ENCODE results near the gene DNAH14. TPM values are rescaled to one million over a fixed set of nuclear protein-coding genes. Genes with fewer than 3 reads are reported as not detected.

DNAH14 gene
- total RNA-seq, 1 experiment from 2014 or later: 33.2 TPM

GRCh38 chr1:225341642-225342041 lies 412.2 kb downstream of the DNAH14 start:
- H3K27ac ChIP-seq (ENCODE audit: low read depth, low read length): no peak overlapping the region
- TF ChIP-seq SP1 (IDR thresholded peaks at IDR 0.05; ENCODE audit: low read depth) (no peak), REST (IDR thresholded peaks at IDR 0.05; ENCODE audit: low read depth) (no peak), TCF7L2 (IDR thresholded peaks at IDR 0.05; ENCODE audit: borderline replicate concordance, extremely low read depth, insufficient read depth, insufficient read length) (no peak), ZNF274 (IDR thresholded peaks at IDR 0.05; ENCODE audit: low read depth, low read length) (no peak), CBX3 (IDR thresholded peaks at IDR 0.05; ENCODE audit: low read depth) (no peak), CTCF (IDR thresholded peaks at IDR 0.05 in 2 of 3, conservative IDR thresholded peaks at IDR 0.05 in 1 of 3; ENCODE audit: borderline replicate concordance in 1 of 3, insufficient read depth in 1 of 3, low read depth in 2 of 3, low read length in 2 of 3) (no peak), POLR2A (IDR thresholded peaks at IDR 0.05; ENCODE audit: borderline replicate concordance, extremely low read depth, insufficient read depth, insufficient read length) (no peak), SIN3A (IDR thresholded peaks at IDR 0.05; ENCODE audit: low read depth) (no peak), POLR2AphosphoS5 (IDR thresholded peaks at IDR 0.05; ENCODE audit: low read depth, low read length) (no peak), EZH2phosphoT487 (IDR thresholded peaks at IDR 0.05; ENCODE audit: borderline replicate concordance) (no peak), ELF1 (IDR thresholded peaks at IDR 0.05; ENCODE audit: borderline replicate concordance, low read depth) (no peak), ATF3 (IDR thresholded peaks at IDR 0.05) (no peak), EZH2 (IDR thresholded peaks at IDR 0.05) (no peak), SRF (IDR thresholded peaks at IDR 0.05; ENCODE audit: low read depth) (no peak), MAX (IDR thresholded peaks at IDR 0.05) (no peak), CEBPB (IDR thresholded peaks at IDR 0.05; ENCODE audit: low read depth) (no peak), EGR1 (IDR thresholded peaks at IDR 0.05; ENCODE audit: low read depth) (no peak), YY1 (IDR thresholded peaks at IDR 0.05; ENCODE audit: extremely low read depth, insufficient replicate concordance, low read depth, low read length) (no peak), RAD21 (IDR thresholded peaks at IDR 0.05; ENCODE audit: low read depth) (no peak)
- H3K9me2 ChIP-seq (ENCODE audit: insufficient read depth): no peaks in the 10 kb centered on the region
- no peaks in the 10 kb centered on the region for H3K36me3 ChIP-seq (ENCODE audit: control insufficient read depth in 1 of 2, insufficient read depth in 2 of 2, low read length in 2 of 2)
- CTCF ChIA-PET: no interaction called here
- no peaks in the 10 kb centered on the region for H3K27me3 ChIP-seq (ENCODE audit: insufficient read depth, low read length)
- ATAC-seq (no peak), DNase-seq (ENCODE audit: low read depth, low spot score) (no peak)
- H3K4me1 ChIP-seq (ENCODE audit: control insufficient read depth in 1 of 2, insufficient read depth in 2 of 2, low read length in 2 of 2): no peaks in the 10 kb centered on the region
- intact Hi-C loops (cut with micrococcal nuclease): loop anchor here (10.0 kb wide), 1 partner anchor 827 kb away; no protein-coding TSS in a partner anchor
- H3K4me3 ChIP-seq (replicated peaks in 1 of 2; ENCODE audit: low read depth in 1 of 2, low read length in 2 of 2): no peak overlapping the region
- no TSS peak for BruUV-seq (replicated peaks)
- H3K79me2 ChIP-seq (ENCODE audit: insufficient read depth, low read length): no peaks in the 10 kb centered on the region
- POLR2A ChIA-PET: no interaction called here
- H3K4me2 ChIP-seq (ENCODE audit: low read length): no peak overlapping the region
- H3K9ac ChIP-seq (ENCODE audit: low read length): no peak overlapping the region
- H4K20me1 ChIP-seq (ENCODE audit: insufficient read depth): no peaks in the 10 kb centered on the region
- H2AFZ ChIP-seq (ENCODE audit: low read depth, low read length, poor library complexity, severe bottlenecking): no peak overlapping the region
- RAD21 ChIA-PET (ENCODE audit: low non-redundant PET in 1 of 2, low total read pairs in 2 of 2, uncharacterized antibody in 2 of 2, unreplicated experiment in 2 of 2): no interaction called here
- H3K9me3 ChIP-seq (ENCODE audit: control insufficient read depth in 1 of 2, insufficient read depth in 1 of 2, low read depth in 1 of 2, low read length in 2 of 2): no peaks in the 10 kb centered on the region
